HUES6 (cell line): ENCODE data around the gene MIX23.

Experiments
- H3K27ac ChIP-seq: 2 replicates; pipeline ENCODE4 v1.7.0; 2013; ENCODE audit warnings: low read depth, mild to moderate bottlenecking, low read length, inconsistent platforms
- H3K27me3 ChIP-seq: 2 replicates; pipeline ENCODE4 v1.6.1; 2013; ENCODE audit warnings: low read length; ENCODE audit not compliant: control insufficient read depth, insufficient read depth
- H3K36me3 ChIP-seq: 2 replicates; pipeline ENCODE4 v1.6.1; 2013; ENCODE audit warnings: low read length; ENCODE audit not compliant: control insufficient read depth, insufficient read depth
- H3K4me1 ChIP-seq: 2 replicates; pipeline ENCODE4 v1.6.1; 2013; ENCODE audit warnings: low read length; ENCODE audit not compliant: control insufficient read depth, insufficient read depth
- H3K4me3 ChIP-seq: 2 replicates; pipeline ENCODE4 v1.5.1; 2013; ENCODE audit warnings: low read depth, low read length
- H3K9ac ChIP-seq: one replicate; pipeline ENCODE4 v1.6.1; 2013; ENCODE audit warnings: mild to moderate bottlenecking, low read length
- H3K9me3 ChIP-seq: 2 replicates; pipeline ENCODE4 v1.6.1; 2013; ENCODE audit warnings: low read depth, low read length; ENCODE audit not compliant: control insufficient read depth, insufficient read depth

The MIX23 gene

GRCh38 chr3:122410111-122410510 lies 27.1 kb upstream of the MIX23 start:
- Histone ChIP-seq H3K9ac (no peak overlapping the region), H3K27me3 (no peaks in the 10 kb centered on the region), H3K36me3 (peaks cover 61% of the 10 kb centered on the region), H3K4me1 (no peaks in the 10 kb centered on the region), H3K4me3 (no peak overlapping the region), H3K9me3 (no peaks in the 10 kb centered on the region), H3K27ac (no peak overlapping the region)

- Histone ChIP-seq H3K27ac (no peak overlapping the region), H3K9ac (no peak overlapping the region), H3K4me1 (no peaks in the 10 kb centered on the region), H3K4me3 (no peak overlapping the region), H3K9me3 (no peaks in the 10 kb centered on the region), H3K27me3 (no peaks in the 10 kb centered on the region), H3K36me3 (peaks cover 66% of the 10 kb centered on the region)
Measured at GRCh38 chr3:122409446-122409845, 26.4 kb upstream of the MIX23 start.

- Histone ChIP-seq H3K36me3 (peaks cover 81% of the 10 kb centered on the region), H3K9me3 (no peaks in the 10 kb centered on the region), H3K9ac (no peak overlapping the region), H3K27me3 (no peaks in the 10 kb centered on the region), H3K27ac (no peak overlapping the region), H3K4me3 (no peak overlapping the region), H3K4me1 (no peaks in the 10 kb centered on the region)
Measured at GRCh38 chr3:122407946-122408345, 24.9 kb upstream of the MIX23 start.

GRCh38 chr3:122406198-122406597 lies 23.2 kb upstream of the MIX23 start:
- Histone ChIP-seq H3K36me3 (peaks cover 81% of the 10 kb centered on the region), H3K27me3 (no peaks in the 10 kb centered on the region), H3K4me3 (no peak overlapping the region), H3K27ac (no peak overlapping the region), H3K9me3 (no peaks in the 10 kb centered on the region), H3K4me1 (no peaks in the 10 kb centered on the region), H3K9ac (no peak overlapping the region)

GRCh38 chr3:122405015-122405414 lies 22.0 kb upstream of the MIX23 start:
- Histone ChIP-seq H3K9ac (no peak overlapping the region), H3K36me3 (peaks cover 70% of the 10 kb centered on the region), H3K9me3 (no peaks in the 10 kb centered on the region), H3K4me3 (no peak overlapping the region), H3K27ac (no peak overlapping the region), H3K27me3 (no peaks in the 10 kb centered on the region), H3K4me1 (no peaks in the 10 kb centered on the region)

- H3K4me3 ChIP-seq: no peak overlapping the region
- no peak overlapping the region for H3K9ac ChIP-seq
- H3K9me3 ChIP-seq: no peaks in the 10 kb centered on the region
- peaks cover 58% of the 10 kb centered on the region for H3K36me3 ChIP-seq
- no peaks in the 10 kb centered on the region for H3K27me3 ChIP-seq
- no peaks in the 10 kb centered on the region for H3K4me1 ChIP-seq
- no peak overlapping the region for H3K27ac ChIP-seq
Measured at GRCh38 chr3:122403489-122403888, 20.5 kb upstream of the MIX23 start.

GRCh38 chr3:122398920-122399319 lies 15.9 kb upstream of the MIX23 start:
- Histone ChIP-seq H3K4me3 (no peak overlapping the region), H3K27ac (no peak overlapping the region), H3K9ac (no peak overlapping the region), H3K36me3 (peaks cover 14% of the 10 kb centered on the region), H3K27me3 (no peaks in the 10 kb centered on the region), H3K9me3 (no peaks in the 10 kb centered on the region), H3K4me1 (peaks cover 4% of the 10 kb centered on the region; the same call in 1 of the 2 replicates)

GRCh38 chr3:122397201-122397600 lies 14.2 kb upstream of the MIX23 start:
- Histone ChIP-seq H3K4me1 (peaks cover 9% of the 10 kb centered on the region; the same call in 1 of the 2 replicates), H3K9me3 (no peaks in the 10 kb centered on the region), H3K4me3 (no peak overlapping the region), H3K27ac (no peak overlapping the region), H3K9ac (no peak overlapping the region), H3K36me3 (no peaks in the 10 kb centered on the region; the same call in 1 of the 2 replicates), H3K27me3 (no peaks in the 10 kb centered on the region)

GRCh38 chr3:122396511-122396910 lies 13.5 kb upstream of the MIX23 start:
- H3K36me3 ChIP-seq: no peaks in the 10 kb centered on the region
- H3K9me3 ChIP-seq: no peaks in the 10 kb centered on the region
- no peak overlapping the region for H3K9ac ChIP-seq
- H3K4me1 ChIP-seq: peaks cover 9% of the 10 kb centered on the region; the same call in 1 of the 2 replicates
- no peak overlapping the region for H3K4me3 ChIP-seq
- no peak overlapping the region for H3K27ac ChIP-seq
- H3K27me3 ChIP-seq: no peaks in the 10 kb centered on the region

GRCh38 chr3:122395582-122395981 lies 12.6 kb upstream of the MIX23 start:
- Histone ChIP-seq H3K9ac (no peak overlapping the region), H3K4me3 (no peak overlapping the region), H3K27ac (no peak overlapping the region), H3K36me3 (no peaks in the 10 kb centered on the region), H3K27me3 (no peaks in the 10 kb centered on the region), H3K4me1 (peaks cover 9% of the 10 kb centered on the region; the same call in 1 of the 2 replicates), H3K9me3 (no peaks in the 10 kb centered on the region)

- Histone ChIP-seq H3K4me3 (no peak overlapping the region), H3K27ac (0 out of 2 replicates have a peak overlapping the region, but pooled peaks have one; percentile 12), H3K36me3 (no peaks in the 10 kb centered on the region), H3K27me3 (no peaks in the 10 kb centered on the region), H3K9me3 (no peaks in the 10 kb centered on the region), H3K4me1 (peaks cover 9% of the 10 kb centered on the region; the same call in 1 of the 2 replicates), H3K9ac (peak overlapping the region; percentile 22)
Measured at GRCh38 chr3:122394173-122394572, 11.1 kb upstream of the MIX23 start.
